ENCODE data around the gene PCSK5.

- no peak for TF ChIP-seq POLR2A (IDR thresholded peaks at IDR 0.05; ENCODE audit: low read length)
- TF ChIP-seq GATA1 (IDR thresholded peaks at IDR 0.05; ENCODE audit: low read depth, low read length): no peak
Observed at GRCh38 chr9:75891771-75892215, 1.3 kb downstream of the PCSK5 start.
